ENCODE measurements around the gene PPP1R12C. TPM values are rescaled to one million over a fixed set of nuclear protein-coding genes. Genes with fewer than 3 reads are reported as not detected.
A peak's percentile ranks its signal among the peaks of the same experiment; 100 is the strongest.

PPP1R12C gene
- total and polyA plus RNA-seq, 12 donors = 134 to 283 (median 201) TPM

GRCh38 chr19:55080968-55081769 is 36.3 kb downstream of the PPP1R12C start:
- peak; percentile 54 to 70 (median 66) for ATAC-seq
- peak; percentile 73 to 82 for DNase-seq
- 0 to 1% methylated on average over 60 of the region's 60 CpGs for WGBS, 2 donors
- Histone ChIP-seq H3K27ac (peak overlapping the region in 1 of 10 donors; percentile 65), H3K4me1 (peaks cover 6 to 34% (median 22%) of the 10 kb centered on the region in 9 donors), H3K27me3 (peaks cover 31 to 84% (median 75%) of the 10 kb centered on the region in 7 donors), H3K36me3 (no peaks in the 10 kb centered on the region), H3K4me3 (peak overlapping the region; percentile 37 to 66 (median 54)), H3K9me3 (no peaks in the 10 kb centered on the region)
- TF ChIP-seq CTCF (IDR thresholded peaks at IDR 0.05) = no peak
- intact Hi-C loops (cut with DNase I) = no loop called here

GRCh38 chr19:55080121-55080967 is 37.1 kb downstream of the PPP1R12C start:
- peak overlapping the region; percentile 37 to 66 (median 54) for H3K4me3 ChIP-seq
- intact Hi-C loops (cut with DNase I) = no loop called here
- H3K9me3 ChIP-seq = no peaks in the 10 kb centered on the region
- H3K4me1 ChIP-seq = peaks cover 6 to 28% (median 22%) of the 10 kb centered on the region in 9 donors
- peak overlapping the region in 1 of 10 donors; percentile 65 for H3K27ac ChIP-seq
- ATAC-seq (peak; percentile 68 to 86 (median 76)), DNase-seq (peak; percentile 56 to 75)
- no peak for TF ChIP-seq CTCF (IDR thresholded peaks at IDR 0.05)
- 2 to 5% methylated on average over 55 of the region's 55 CpGs for WGBS, 2 donors
- H3K36me3 ChIP-seq = no peaks in the 10 kb centered on the region
- peaks cover 35 to 78% (median 70%) of the 10 kb centered on the region in 7 donors for H3K27me3 ChIP-seq

GRCh38 chr19:55079400-55080038 is 37.9 kb downstream of the PPP1R12C start:
- 70 to 74% methylated on average over 19 of the region's 19 CpGs for WGBS, 2 donors
- Histone ChIP-seq H3K36me3 (no peaks in the 10 kb centered on the region), H3K27me3 (peaks cover 37 to 75% (median 62%) of the 10 kb centered on the region in 7 donors), H3K9me3 (no peaks in the 10 kb centered on the region), H3K4me3 (no peak overlapping the region), H3K4me1 (peaks cover 6 to 29% (median 22%) of the 10 kb centered on the region in 9 donors), H3K27ac (no peak overlapping the region)
- no peak for ATAC-seq
- no peak for TF ChIP-seq CTCF (IDR thresholded peaks at IDR 0.05)
- DNase-seq = no peak
- intact Hi-C loops (cut with DNase I) = no loop called here

GRCh38 chr19:55078996-55079395 is 38.4 kb downstream of the PPP1R12C start:
- no peak for TF ChIP-seq CTCF (IDR thresholded peaks at IDR 0.05)
- intact Hi-C loops (cut with DNase I) = no loop called here

More at GRCh38 chr19:55078996-55079395, 38.4 kb downstream of the PPP1R12C start:
- no peaks in the 10 kb centered on the region for H3K36me3 ChIP-seq
- peaks cover 37 to 73% (median 57%) of the 10 kb centered on the region in 7 donors for H3K27me3 ChIP-seq
- no peaks in the 10 kb centered on the region for H3K9me3 ChIP-seq
- no peak overlapping the region for H3K27ac ChIP-seq
- WGBS, 2 donors = 70 to 72% methylated on average over 5 of the region's 5 CpGs
- H3K4me1 ChIP-seq = peaks cover 6 to 29% (median 22%) of the 10 kb centered on the region in 9 donors
- ATAC-seq = no peak
- H3K4me3 ChIP-seq = no peak overlapping the region
- no peak for DNase-seq

All from heart right ventricle (tissue), 16 donors.